Naive thymus-derived CD8-positive, alpha-beta T cell (primary cell): Measurements from ENCODE around the gene DAG1. TPM values are rescaled to one million over a fixed set of nuclear protein-coding genes. Genes with fewer than 3 reads are reported as not detected.

ENCODE experiments used
- ATAC-seq, 2 donors: fragments of 150-1000 bp; cut with Tn5 transposase in 1 of 2; sonication (Bioruptor Pico), chemical (Tn5 transposase) in 1 of 2; 1 replicate in 1 of 2; 2 replicates in 1 of 2; pipeline ENCODE4 v1.10.0; 2021; ENCODE audit warnings: mild to moderate bottlenecking in 2 of 2, moderate library complexity in 2 of 2
- POLR2A ChIA-PET: fragments of 350-600 bp; sonication (Branson Sonifier 250); formaldehyde crosslinking; loops from one replicate; lab custom pipeline; 2021; ENCODE audit warnings: antibody characterized with exemption; lab: Charles Lee
- DNase-seq, 10 donors: peaks; one replicate each; pipeline versions ENCODE4 v3.0.0 to v3.0.0-alpha.2; 2020 to 2022
- H3K27ac Mint-ChIP-seq, 10 donors: one replicate each; pipeline ENCODE4 v1.8.0; 2020 to 2022; ENCODE audit warnings: mild to moderate bottlenecking in 10 of 10, mixed read lengths in 10 of 10, moderate library complexity in 4 of 10, inconsistent platforms in 1 of 10
- H3K27me3 Mint-ChIP-seq, 5 donors: one replicate each; pipeline ENCODE4 v1.8.0; 2021 to 2022; ENCODE audit warnings: mixed read lengths in 5 of 5
- H3K36me3 Mint-ChIP-seq, 3 donors: one replicate each; pipeline ENCODE4 v1.8.0; 2020 to 2022; ENCODE audit warnings: mixed read lengths in 3 of 3, mild to moderate bottlenecking in 2 of 3, inconsistent platforms in 1 of 3
- H3K4me1 Mint-ChIP-seq, 4 donors: one replicate each; pipeline ENCODE4 v1.8.0; 2021 to 2022; ENCODE audit warnings: mixed read lengths in 4 of 4
- H3K4me3 Mint-ChIP-seq, 10 donors: one replicate each; pipeline ENCODE4 v1.8.0; 2020 to 2022; ENCODE audit warnings: mild to moderate bottlenecking in 10 of 10, mixed read lengths in 10 of 10, moderate library complexity in 6 of 10, inconsistent platforms in 1 of 10
- H3K9me3 Mint-ChIP-seq, 9 donors: one replicate each; pipeline ENCODE4 v1.8.0; 2020 to 2022; ENCODE audit warnings: mixed read lengths in 9 of 9, mild to moderate bottlenecking in 3 of 9, inconsistent platforms in 1 of 9, moderate library complexity in 1 of 9
- polyA plus RNA-seq, 3 donors: library from polyadenylated mRNA; unstranded; fragments of 300-500 nt; fragmentation: Illumina TruSeq; gene quantifications; one replicate each; pipeline ENCODE4 v1.2.3, GENCODE V29; 2021
- total RNA-seq, 8 experiments: library from RNA in 2 of 8; stranded (reverse) in 2 of 8; gene quantifications; one replicate each; pipeline ENCODE4 v1.2.3 and lab custom pipeline; 2021 to 2026

Gene DAG1
- total and polyA plus RNA-seq, 5 experiments from 2014 or later = 4.6 to 20.3 (median 6.4) TPM

DNA sequence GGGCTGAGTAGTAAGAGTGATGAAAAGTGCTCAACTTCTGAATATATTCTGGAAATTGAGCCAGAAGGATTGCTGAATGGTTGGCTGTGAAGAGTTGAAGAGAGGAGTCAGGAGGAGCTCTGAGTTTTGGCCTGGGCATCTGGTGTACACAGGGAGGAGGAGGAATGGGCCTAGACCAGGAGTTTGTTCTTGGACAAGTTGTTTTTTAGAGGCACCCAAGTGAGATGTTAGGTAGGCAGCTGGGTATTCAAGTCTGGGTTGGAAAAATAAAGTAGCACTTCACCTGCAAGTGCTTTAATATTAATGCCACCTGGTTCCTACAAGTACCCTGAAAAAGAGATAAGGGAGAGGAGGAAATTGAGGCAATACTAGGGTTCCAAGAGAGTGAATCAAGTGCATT is 98.9 kb downstream of the DAG1 start:
- DNase-seq (no peak), ATAC-seq (no peak)
- Mint-ChIP-seq H3K36me3 (no peaks in the 10 kb centered on the region), H3K9me3 (no peaks in the 10 kb centered on the region), H3K27ac (peak overlapping the region in 1 of 10 donors; percentile 4), H3K4me1 (no peaks in the 10 kb centered on the region), H3K27me3 (peaks cover 0 to 1% (median 0%) of the 10 kb centered on the region in 5 donors), H3K4me3 (no peak overlapping the region)
- POLR2A ChIA-PET = no interaction called here

DNA sequence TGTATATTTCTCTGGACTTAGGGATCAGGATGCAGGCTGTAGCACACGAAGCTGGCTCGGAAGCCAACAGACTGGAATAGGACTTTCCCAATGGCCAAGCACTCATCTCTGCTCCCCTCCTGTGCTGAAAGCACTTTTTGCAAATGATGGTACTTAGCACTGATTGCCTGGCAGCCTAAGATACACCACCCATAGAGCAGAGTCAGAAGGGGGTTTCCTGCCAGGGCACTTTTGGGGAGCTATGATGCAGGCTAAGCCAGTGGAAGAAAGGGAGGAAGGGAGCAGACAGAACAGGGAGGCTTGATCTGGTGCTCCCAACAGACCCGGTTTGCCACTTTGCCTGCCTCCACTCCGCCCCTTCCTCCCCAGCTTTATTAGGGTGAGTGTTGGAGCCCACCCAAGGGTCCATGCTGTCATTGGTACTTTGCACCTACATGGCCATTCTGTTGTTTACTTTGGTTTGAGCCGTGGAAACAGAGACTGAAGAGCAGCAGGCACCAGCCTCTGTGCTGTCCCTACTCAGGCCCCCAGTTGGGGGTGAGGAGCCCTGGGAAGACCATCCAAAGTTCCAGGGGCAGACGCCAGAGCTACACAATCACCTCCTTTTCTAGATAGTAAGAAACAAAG is 100.1 kb downstream of the DAG1 start:
- POLR2A ChIA-PET = no interaction called here
- H3K36me3 Mint-ChIP-seq = no peaks in the 10 kb centered on the region

GRCh38 chr3:49582177-49582576 is 112.1 kb downstream of the DAG1 start:
- Mint-ChIP-seq H3K4me1 (no peaks in the 10 kb centered on the region), H3K27ac (no peak overlapping the region), H3K27me3 (peaks cover 0 to 5% (median 0%) of the 10 kb centered on the region in 5 donors), H3K4me3 (no peak overlapping the region), H3K36me3 (no peaks in the 10 kb centered on the region), H3K9me3 (no peaks in the 10 kb centered on the region)
- POLR2A ChIA-PET = no interaction called here
- ATAC-seq = no peak
- DNase-seq = no peak

More for the DNA sequence above, 100.1 kb downstream of the DAG1 start:
- Mint-ChIP-seq H3K4me3 (no peak overlapping the region), H3K27me3 (peaks cover 0 to 1% (median 0%) of the 10 kb centered on the region in 5 donors), H3K27ac (no peak overlapping the region), H3K9me3 (no peaks in the 10 kb centered on the region), H3K4me1 (no peaks in the 10 kb centered on the region)
- no peak for ATAC-seq
- DNase-seq = no peak

Other genes with a start within 250 kb of the DAG1 start
- 10 to 100 TPM; 11.6 to 12.1 TPM for gene C3orf62, start 193.0 kb upstream of the DAG1 start, total RNA-seq
- 1 to 10 TPM in 1 of 3 donors, under 1 TPM in 2; 0.73 to 1.4 (median 0.75) TPM for gene C3orf62, start 193.0 kb upstream of the DAG1 start, polyA plus RNA-seq
- 100 to 1,000 TPM; 108 to 118 TPM for gene USP4, start 130.2 kb upstream of the DAG1 start, total RNA-seq
- 10 to 100 TPM; 49.6 to 69.1 (median 50.6) TPM for gene USP4, start 130.2 kb upstream of the DAG1 start, polyA plus RNA-seq
- gene GPX1, start 111.9 kb upstream of the DAG1 start, total RNA-seq = 10 to 100 TPM; 73.6 to 83.7 TPM
- gene GPX1, start 111.9 kb upstream of the DAG1 start, polyA plus RNA-seq = 100 to 1,000 TPM; 149 to 249 (median 224) TPM
- gene RHOA, start 58.3 kb upstream of the DAG1 start, total RNA-seq = 100 to 1,000 TPM; 235 to 254 TPM
- gene RHOA, start 58.3 kb upstream of the DAG1 start, polyA plus RNA-seq = 100 to 1,000 TPM; 478 to 683 (median 552) TPM
- gene TCTA, start 57.8 kb upstream of the DAG1 start, total RNA-seq = 10 to 100 TPM; 34.0 to 34.1 TPM
- gene TCTA, start 57.8 kb upstream of the DAG1 start, polyA plus RNA-seq = 10 to 100 TPM; 37.6 to 48.8 (median 45.5) TPM
- 1 to 10 TPM; 9.4 to 9.9 TPM for gene AMT, start 47.8 kb upstream of the DAG1 start, total RNA-seq
- gene AMT, start 47.8 kb upstream of the DAG1 start, polyA plus RNA-seq = 1 to 10 TPM; 1.6 to 3.1 (median 1.9) TPM
- 10 to 100 TPM; 21.6 to 23.0 TPM for gene NICN1, start 40.9 kb upstream of the DAG1 start, total RNA-seq
- 1 to 10 TPM; 7.4 to 9.7 (median 8.2) TPM for gene NICN1, start 40.9 kb upstream of the DAG1 start, polyA plus RNA-seq
- gene BSN, start 84.2 kb downstream of the DAG1 start, total RNA-seq = under 1 TPM; 0.22 to 0.23 TPM
- gene BSN, start 84.2 kb downstream of the DAG1 start, polyA plus RNA-seq = under 1 TPM in 1 of 3 donors, not detected in 2; 0.19 TPM
- 100 to 1,000 TPM; 137 to 139 TPM for gene APEH, start 204.1 kb downstream of the DAG1 start, total RNA-seq
- 100 to 1,000 TPM; 105 to 131 (median 114) TPM for gene APEH, start 204.1 kb downstream of the DAG1 start, polyA plus RNA-seq
- gene MST1, start 219.2 kb downstream of the DAG1 start, total RNA-seq = 10 to 100 TPM; 13.3 to 13.7 TPM
- gene MST1, start 219.2 kb downstream of the DAG1 start, polyA plus RNA-seq = 1 to 10 TPM in 1 of 3 donors, under 1 TPM in 2; 0.29 to 1.1 (median 0.74) TPM
- gene RNF123, start 219.3 kb downstream of the DAG1 start, total RNA-seq = 10 to 100 TPM; 66.4 to 70.0 TPM
- gene RNF123, start 219.3 kb downstream of the DAG1 start, polyA plus RNA-seq = 10 to 100 TPM in 2 of 3 donors, 1 to 10 TPM in 1; 8.8 to 20.4 (median 10.5) TPM
- 1 to 10 TPM; 1.0 to 1.1 TPM for gene AMIGO3, start 249.4 kb downstream of the DAG1 start, total RNA-seq
- gene AMIGO3, start 249.4 kb downstream of the DAG1 start, polyA plus RNA-seq = 1 to 10 TPM; 1.2 to 1.5 (median 1.2) TPM